ENCODE measurements around the gene RNF150. TPM values are rescaled to one million over a fixed set of nuclear protein-coding genes. Genes with fewer than 3 reads are reported as not detected.

Gene RNF150
- total RNA-seq, 1 experiment from 2014 or later: 0.15 TPM

GRCh38 chr4:141047228-141047884 lies 85.9 kb downstream of the RNF150 start:
- Histone ChIP-seq H4K20me1 (ENCODE audit: insufficient read depth) (no peaks in the 10 kb centered on the region), H3K27ac (no peak overlapping the region), H3F3A (ENCODE audit: insufficient read depth, low read depth) (no peaks in the 10 kb centered on the region), H3K9me2 (ENCODE audit: insufficient read depth) (no peaks in the 10 kb centered on the region), H3K36me3 (ENCODE audit: low read depth) (no peaks in the 10 kb centered on the region), H3K9me3 (ENCODE audit: insufficient read depth, low read depth) (no peaks in the 10 kb centered on the region), H3K4me3 (no peak overlapping the region), H3K4me1 (replicated peaks; ENCODE audit: insufficient read depth) (no peaks in the 10 kb centered on the region), H3K4me2 (no peak overlapping the region), H3K27me3 (ENCODE audit: insufficient read depth, low read depth) (no peaks in the 10 kb centered on the region), H3K79me2 (ENCODE audit: low read depth) (no peaks in the 10 kb centered on the region), H2AFZ (no peak overlapping the region)
- DNase-seq: no peak
- BruUV-seq (replicated peaks): no TSS peak
- ChIA-PET CTCF (no interaction called here), POLR2A (ENCODE audit: unreplicated experiment) (no interaction called here)
- no peak for TF ChIP-seq CTCF (conservative IDR thresholded peaks at IDR 0.05)
- TF ChIP-seq EZH2 (IDR thresholded peaks at IDR 0.05; ENCODE audit: low read depth): no peak
- intact Hi-C loops (cut with micrococcal nuclease; ENCODE audit: unreplicated experiment): no loop called here

- Histone ChIP-seq H3F3A (ENCODE audit: insufficient read depth, low read depth) (no peaks in the 10 kb centered on the region), H3K4me2 (no peak overlapping the region), H4K20me1 (ENCODE audit: insufficient read depth) (no peaks in the 10 kb centered on the region), H3K9me2 (ENCODE audit: insufficient read depth) (no peaks in the 10 kb centered on the region), H3K27me3 (ENCODE audit: insufficient read depth, low read depth) (no peaks in the 10 kb centered on the region), H3K4me3 (no peak overlapping the region), H2AFZ (no peak overlapping the region), H3K9me3 (ENCODE audit: insufficient read depth, low read depth) (no peaks in the 10 kb centered on the region), H3K36me3 (ENCODE audit: low read depth) (no peaks in the 10 kb centered on the region), H3K79me2 (ENCODE audit: low read depth) (no peaks in the 10 kb centered on the region), H3K4me1 (replicated peaks; ENCODE audit: insufficient read depth) (no peaks in the 10 kb centered on the region), H3K27ac (no peak overlapping the region)
- POLR2A ChIA-PET (ENCODE audit: unreplicated experiment): no interaction called here
- TF ChIP-seq CTCF (conservative IDR thresholded peaks at IDR 0.05) (no peak), EZH2 (IDR thresholded peaks at IDR 0.05; ENCODE audit: low read depth) (no peak)
- intact Hi-C loops (cut with micrococcal nuclease; ENCODE audit: unreplicated experiment): no loop called here
- no TSS peak for BruUV-seq (replicated peaks)
- CTCF ChIA-PET: no interaction called here
- no peak for DNase-seq
Measured at GRCh38 chr4:141046255-141046654, 87.0 kb downstream of the RNF150 start.

- Histone ChIP-seq H3K9me2 (ENCODE audit: insufficient read depth) (no peaks in the 10 kb centered on the region), H3K79me2 (ENCODE audit: low read depth) (no peaks in the 10 kb centered on the region), H3K9me3 (ENCODE audit: insufficient read depth, low read depth) (no peaks in the 10 kb centered on the region), H3K4me3 (no peak overlapping the region), H4K20me1 (ENCODE audit: insufficient read depth) (no peaks in the 10 kb centered on the region), H2AFZ (no peak overlapping the region), H3K36me3 (ENCODE audit: low read depth) (no peaks in the 10 kb centered on the region), H3K27me3 (ENCODE audit: insufficient read depth, low read depth) (no peaks in the 10 kb centered on the region), H3K27ac (no peak overlapping the region), H3K4me1 (replicated peaks; ENCODE audit: insufficient read depth) (no peaks in the 10 kb centered on the region), H3F3A (ENCODE audit: insufficient read depth, low read depth) (no peaks in the 10 kb centered on the region), H3K4me2 (no peak overlapping the region)
- no peak for DNase-seq
- ChIA-PET CTCF (no interaction called here), POLR2A (ENCODE audit: unreplicated experiment) (no interaction called here)
- TF ChIP-seq EZH2 (IDR thresholded peaks at IDR 0.05; ENCODE audit: low read depth) (no peak), CTCF (conservative IDR thresholded peaks at IDR 0.05) (no peak)
- no TSS peak for BruUV-seq (replicated peaks)
- intact Hi-C loops (cut with micrococcal nuclease; ENCODE audit: unreplicated experiment): no loop called here
Measured at GRCh38 chr4:141045848-141046247, 87.4 kb downstream of the RNF150 start.

Measured in PC-9 (cell line).